Activated CD4-positive, alpha-beta T cell treated with anti-CD3 and anti-CD28 coated beads, Interleukin-2, amount 50 U/mL, for 4 hours (primary cell): ENCODE measurements around the gene HMCN2.
A peak's percentile ranks its signal among the peaks of the same experiment; 100 is the strongest.

Experiments
- DNase-seq, 2 experiments: peaks; one replicate each; pipeline ENCODE4 v3.0.0-alpha.2; 2020

The HMCN2 gene

GRCh38 chr9:130438382-130438981 is 172.9 kb downstream of the HMCN2 start:
- no peak for DNase-seq

GRCh38 chr9:130441031-130441430 is 175.5 kb downstream of the HMCN2 start:
- DNase-seq: no peak

- no peak for DNase-seq
Observed at GRCh38 chr9:130442746-130443455, 177.3 kb downstream of the HMCN2 start.

GRCh38 chr9:130443456-130443801 is 177.9 kb downstream of the HMCN2 start:
- DNase-seq: no peak

GRCh38 chr9:130443840-130444492 is 178.4 kb downstream of the HMCN2 start:
- no peak for DNase-seq

- DNase-seq: peak; percentile 41 to 50
Observed at GRCh38 chr9:130444565-130445221, 179.1 kb downstream of the HMCN2 start, which contains the start of gene ASS1. TSS of gene ASS1 (plus strand) at chr9:130444961. CDS start at chr9:130452229, 7,268 bp downstream.

- no peak for DNase-seq
Observed at GRCh38 chr9:130445268-130445983, 179.9 kb downstream of the HMCN2 start.

GRCh38 chr9:130446101-130446861 is 180.7 kb downstream of the HMCN2 start:
- DNase-seq: no peak

- no peak for DNase-seq
Observed at GRCh38 chr9:130447193-130447816, 181.7 kb downstream of the HMCN2 start.

- no peak for DNase-seq
Observed at GRCh38 chr9:130448035-130448624, 182.6 kb downstream of the HMCN2 start.

GRCh38 chr9:130448771-130449603 is 183.4 kb downstream of the HMCN2 start:
- DNase-seq: no peak

GRCh38 chr9:130450344-130451003 is 184.9 kb downstream of the HMCN2 start:
- DNase-seq: no peak

GRCh38 chr9:130451004-130451390 is 185.4 kb downstream of the HMCN2 start:
- no peak for DNase-seq

GRCh38 chr9:130451509-130452388 is 186.2 kb downstream of the HMCN2 start:
- no peak for DNase-seq

GRCh38 chr9:130452835-130453234 is 187.3 kb downstream of the HMCN2 start:
- DNase-seq: no peak

GRCh38 chr9:130453487-130453886 is 187.9 kb downstream of the HMCN2 start:
- DNase-seq: no peak

- DNase-seq: no peak
Observed at GRCh38 chr9:130454096-130454811, 188.7 kb downstream of the HMCN2 start.

- no peak for DNase-seq
Observed at GRCh38 chr9:130454812-130455325, 189.3 kb downstream of the HMCN2 start.
